ENCODE measurements around the gene TBATA. TPM values are rescaled to one million over a fixed set of nuclear protein-coding genes. Genes with fewer than 3 reads are reported as not detected.
A peak's percentile ranks its signal among the peaks of the same experiment; 100 is the strongest.

Gene TBATA
- total RNA-seq, 1 donor from 2014 or later, result not detected

GRCh38 chr10:70801854-70802253 is 16.7 kb upstream of the TBATA start:
- H3K27ac ChIP-seq, result no peak overlapping the region
- DNase-seq (ENCODE audit: extremely low spot score in 2 of 2), result no peak
- TF ChIP-seq POLR2A (IDR thresholded peaks at IDR 0.05), result no peak
- TF ChIP-seq CTCF (IDR thresholded peaks at IDR 0.05), result no peak
- no peak for TF ChIP-seq POLR2AphosphoS5 (IDR thresholded peaks at IDR 0.05; ENCODE audit: insufficient read depth in 1 of 2, low read depth in 1 of 2)
- H3K4me3 ChIP-seq, result no peak overlapping the region
- intact Hi-C loops (cut with DNase I), result no loop called here
- no peaks in the 10 kb centered on the region for H3K9me3 ChIP-seq
- no peaks in the 10 kb centered on the region for H3K27me3 ChIP-seq
- H3K4me1 ChIP-seq, result no peaks in the 10 kb centered on the region
- no peaks in the 10 kb centered on the region for H3K36me3 ChIP-seq

- H3K4me1 ChIP-seq, result no peaks in the 10 kb centered on the region
- intact Hi-C loops (cut with DNase I), result no loop called here
- peak in 1 of 2 donors; percentile 69 for DNase-seq (ENCODE audit: extremely low spot score in 2 of 2)
- H3K27ac ChIP-seq, result no peak overlapping the region
- H3K36me3 ChIP-seq, result no peaks in the 10 kb centered on the region
- no peaks in the 10 kb centered on the region for H3K9me3 ChIP-seq
- no peak for TF ChIP-seq POLR2AphosphoS5 (IDR thresholded peaks at IDR 0.05; ENCODE audit: insufficient read depth in 1 of 2, low read depth in 1 of 2)
- no peak for TF ChIP-seq CTCF (IDR thresholded peaks at IDR 0.05)
- no peak for TF ChIP-seq POLR2A (IDR thresholded peaks at IDR 0.05)
- H3K4me3 ChIP-seq, result no peak overlapping the region
- H3K27me3 ChIP-seq, result no peaks in the 10 kb centered on the region
Measured at GRCh38 chr10:70799124-70799523, 13.9 kb upstream of the TBATA start.

- DNase-seq (ENCODE audit: extremely low spot score in 2 of 2), result peak; percentile 56 to 81
- Histone ChIP-seq H3K9me3 (no peaks in the 10 kb centered on the region), H3K27me3 (no peaks in the 10 kb centered on the region), H3K4me3 (no peak overlapping the region), H3K4me1 (no peaks in the 10 kb centered on the region), H3K36me3 (no peaks in the 10 kb centered on the region), H3K27ac (no peak overlapping the region)
- intact Hi-C loops (cut with DNase I), result no loop called here
- TF ChIP-seq CTCF (IDR thresholded peaks at IDR 0.05) (no peak), POLR2A (IDR thresholded peaks at IDR 0.05) (no peak), POLR2AphosphoS5 (IDR thresholded peaks at IDR 0.05; ENCODE audit: insufficient read depth in 1 of 2, low read depth in 1 of 2) (no peak)
Measured at GRCh38 chr10:70797840-70798239, 12.7 kb upstream of the TBATA start.

- peak in 1 of 2 donors; percentile 20 for DNase-seq (ENCODE audit: extremely low spot score in 2 of 2)
- no peak for TF ChIP-seq POLR2A (IDR thresholded peaks at IDR 0.05)
- TF ChIP-seq POLR2AphosphoS5 (IDR thresholded peaks at IDR 0.05; ENCODE audit: insufficient read depth in 1 of 2, low read depth in 1 of 2), result no peak
- TF ChIP-seq CTCF (IDR thresholded peaks at IDR 0.05), result no peak
- no peaks in the 10 kb centered on the region for H3K4me1 ChIP-seq
- no peaks in the 10 kb centered on the region for H3K9me3 ChIP-seq
- H3K27me3 ChIP-seq, result no peaks in the 10 kb centered on the region
- no peaks in the 10 kb centered on the region for H3K36me3 ChIP-seq
- no peak overlapping the region for H3K27ac ChIP-seq
- no peak overlapping the region for H3K4me3 ChIP-seq
- intact Hi-C loops (cut with DNase I), result no loop called here
Measured at GRCh38 chr10:70795613-70796012, 10.4 kb upstream of the TBATA start.

GRCh38 chr10:70791386-70792039 is 6.3 kb upstream of the TBATA start:
- intact Hi-C loops (cut with DNase I), result no loop called here
- no peak overlapping the region for H3K4me3 ChIP-seq
- H3K36me3 ChIP-seq, result no peaks in the 10 kb centered on the region
- no peaks in the 10 kb centered on the region for H3K27me3 ChIP-seq
- no peaks in the 10 kb centered on the region for H3K9me3 ChIP-seq
- no peaks in the 10 kb centered on the region for H3K4me1 ChIP-seq
- TF ChIP-seq CTCF (IDR thresholded peaks at IDR 0.05) (no peak), POLR2A (IDR thresholded peaks at IDR 0.05) (no peak)
- peak in 1 of 2 donors; percentile 34 for DNase-seq (ENCODE audit: extremely low spot score in 2 of 2)
- no peak overlapping the region for H3K27ac ChIP-seq
